NCI-H1694 (cell line): ENCODE results near the gene SIRT2.

ENCODE experiments used
- DNase-seq: peaks from one replicate; lab custom pipeline; 2025; lab: John Stamatoyannopoulos, UW

Gene SIRT2

DNA sequence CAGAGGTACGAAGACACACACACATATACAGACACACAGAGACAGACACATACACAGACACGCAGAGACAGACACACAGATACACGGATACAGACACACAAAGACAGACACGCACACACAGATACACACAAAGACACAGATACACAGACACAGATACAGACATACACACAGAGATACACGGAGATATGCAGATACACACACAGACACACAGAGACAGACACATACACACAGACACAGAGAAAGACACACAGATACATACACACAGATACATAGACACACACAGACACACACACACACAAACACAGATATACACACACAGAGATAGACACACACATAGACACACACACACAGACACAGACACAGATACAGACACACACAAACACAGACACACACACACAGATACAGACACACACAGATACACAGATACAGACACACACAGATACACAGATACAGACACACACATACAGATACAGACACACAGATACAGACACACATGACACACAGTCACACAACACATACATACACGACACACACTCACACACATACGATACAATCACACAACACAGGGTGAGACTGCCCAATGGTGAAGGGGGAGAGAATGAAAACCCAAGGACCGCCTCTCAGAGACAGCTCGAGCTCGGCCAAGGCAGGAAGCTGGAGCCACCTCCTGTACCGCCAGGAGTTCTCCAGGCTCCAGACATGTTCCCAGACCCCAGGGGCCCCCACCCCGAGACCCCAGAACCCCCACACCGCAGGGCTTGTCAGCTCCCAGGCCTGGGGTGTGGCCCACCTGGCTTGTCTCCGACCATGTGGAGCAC is 21.4 kb upstream of the SIRT2 start:
- DNase-seq, result no peak

- DNase-seq, result no peak
Observed at GRCh38 chr19:38919837-38920601, 20.6 kb upstream of the SIRT2 start.

DNA sequence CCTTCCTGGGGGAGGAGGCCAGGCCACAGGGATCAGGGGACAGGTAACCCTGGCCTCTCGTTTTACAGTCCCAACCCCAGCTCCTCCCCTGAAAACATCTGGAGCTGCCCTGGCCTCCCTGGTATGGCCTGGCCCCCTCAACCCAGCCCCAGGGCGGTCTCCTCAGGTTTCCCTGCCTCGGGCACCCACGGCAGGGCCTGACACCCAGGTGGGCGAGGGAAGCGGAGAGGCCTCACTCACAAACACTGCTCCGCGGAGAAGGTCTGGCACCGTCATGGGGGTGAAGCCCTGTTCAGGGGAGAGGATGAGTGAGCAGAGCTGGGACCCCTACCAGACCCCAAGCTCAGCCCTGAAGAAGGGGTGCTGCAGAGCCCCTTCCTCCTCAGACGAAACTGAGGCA is 19.1 kb upstream of the SIRT2 start:
- DNase-seq, result no peak

- peak; percentile 2 for DNase-seq
Observed at GRCh38 chr19:38917921-38918491, 18.6 kb upstream of the SIRT2 start.

GRCh38 chr19:38917516-38917915 is 18.1 kb upstream of the SIRT2 start:
- DNase-seq, result no peak

DNA sequence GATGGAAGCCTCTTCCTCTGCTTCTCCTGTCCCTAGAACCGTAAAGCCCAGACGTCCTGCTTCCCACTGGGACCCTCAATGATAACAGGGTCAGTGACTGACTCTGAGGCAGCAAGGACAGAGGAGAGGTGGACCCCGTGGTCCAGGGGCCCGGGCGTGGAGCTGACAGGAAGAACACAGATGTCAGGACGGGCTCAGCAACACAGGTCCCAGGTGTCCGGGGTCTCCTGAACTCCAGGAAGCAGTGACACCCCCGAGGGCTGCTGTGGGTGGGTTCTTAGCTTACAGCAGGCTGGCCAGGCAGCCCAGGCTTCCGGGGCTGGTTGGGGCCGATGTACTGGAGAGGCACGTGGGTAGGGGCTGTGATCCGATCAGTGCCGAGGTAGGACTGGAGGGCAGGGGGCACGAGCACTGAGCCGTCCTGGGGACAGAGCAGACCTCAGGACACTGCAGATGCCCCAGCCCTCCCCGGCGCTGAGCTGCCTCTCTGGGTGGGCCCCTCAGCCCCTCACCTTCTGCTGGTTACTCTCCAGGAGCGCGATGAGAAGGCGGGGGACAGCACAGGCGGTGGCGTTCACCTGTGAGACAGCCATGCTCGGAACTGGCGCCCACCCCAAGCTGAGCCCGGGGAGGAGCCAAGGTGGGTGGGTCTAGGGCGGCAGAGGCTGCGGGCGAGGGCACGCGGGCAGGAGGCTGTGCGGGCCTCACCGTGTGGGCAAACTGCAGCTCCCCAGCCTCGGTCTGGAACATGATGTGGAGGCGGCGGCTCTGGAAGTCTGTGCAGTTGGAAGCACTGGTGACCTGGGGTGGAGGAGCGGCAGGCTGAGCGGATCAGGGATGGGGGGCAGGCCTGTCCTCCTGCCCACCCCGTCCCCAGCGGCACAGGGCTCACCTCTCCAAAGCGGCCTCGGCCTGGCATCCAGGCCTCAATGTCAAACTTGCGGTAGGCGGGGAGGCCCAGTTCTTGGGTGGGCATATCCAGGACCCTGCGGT is 16.2 kb upstream of the SIRT2 start:
- no peak for DNase-seq

- DNase-seq, result no peak
Observed at GRCh38 chr19:38913958-38914357, 14.5 kb upstream of the SIRT2 start.

DNA sequence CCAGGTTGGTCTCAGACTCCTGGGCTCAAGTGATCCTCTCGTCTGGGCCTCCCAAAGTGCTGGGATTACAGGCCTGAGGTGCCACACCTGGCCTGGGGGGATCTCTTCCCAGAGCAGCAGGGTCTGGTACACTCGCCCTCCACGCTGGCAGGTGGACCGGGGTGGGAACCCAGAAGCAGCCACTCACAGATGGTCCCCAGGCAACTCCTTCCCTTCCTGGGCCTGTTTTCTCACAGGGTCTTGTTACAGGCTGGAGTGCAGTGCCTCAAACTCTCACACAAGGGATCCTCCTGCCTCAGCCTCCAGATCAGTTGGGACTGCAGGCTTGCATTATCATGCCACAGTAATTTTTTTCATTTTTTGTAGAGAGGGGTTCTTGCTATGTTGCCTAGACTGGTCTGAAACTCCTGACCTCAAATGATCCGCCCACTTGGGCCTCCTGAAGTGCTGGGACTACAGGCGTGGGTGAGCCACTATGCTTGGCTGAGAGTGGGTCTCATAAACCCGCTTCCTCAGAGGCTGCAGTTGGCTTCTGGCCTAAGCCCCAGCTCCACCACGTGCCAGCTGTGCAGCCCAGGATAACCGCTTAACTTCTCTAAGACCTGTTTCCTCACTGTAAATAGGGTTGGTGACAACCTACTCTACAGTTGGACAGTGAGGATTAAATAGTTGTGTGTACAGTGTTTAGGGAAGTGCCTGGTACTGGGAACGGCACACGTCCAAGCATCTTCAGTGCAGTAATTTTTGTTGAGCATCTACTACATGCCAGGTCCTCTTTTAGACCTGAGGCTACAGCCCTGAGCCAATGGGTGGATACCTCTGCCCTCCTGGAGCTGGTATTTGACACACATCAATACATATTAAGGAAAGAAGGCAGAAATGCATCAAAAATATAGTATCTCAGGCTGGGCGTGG is 13.4 kb upstream of the SIRT2 start:
- no peak for DNase-seq

DNA sequence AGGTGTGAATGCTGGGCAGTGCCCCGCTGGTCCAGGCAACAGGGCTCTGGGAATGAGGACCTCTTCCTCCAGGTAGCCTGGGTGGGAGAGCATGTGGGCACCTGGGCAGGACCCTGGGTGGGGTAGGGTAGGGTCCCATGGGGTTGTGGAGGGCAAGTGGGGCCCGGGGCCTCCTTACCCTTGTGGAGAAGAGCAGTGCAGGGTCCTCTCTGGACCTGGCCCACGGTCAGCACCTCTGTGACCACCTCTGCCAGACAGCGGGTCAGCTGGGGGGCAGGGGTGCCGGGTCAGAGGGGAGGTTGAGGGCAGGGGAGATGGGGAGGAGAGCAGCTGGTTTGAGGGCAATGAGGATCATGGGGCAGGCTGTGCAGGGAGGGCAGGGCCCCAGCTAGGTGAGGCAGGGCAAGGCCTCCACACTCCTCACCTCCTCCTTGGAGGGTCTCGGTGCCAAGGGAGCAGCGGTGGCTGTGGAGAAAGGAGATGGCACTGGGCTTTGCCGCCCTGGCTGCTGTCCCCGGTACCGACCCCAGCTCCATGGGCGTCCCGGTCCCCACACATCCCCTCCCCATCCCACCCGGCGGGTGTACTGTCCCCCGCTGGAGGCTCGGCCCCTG is 12.1 kb upstream of the SIRT2 start:
- no peak for DNase-seq

DNA sequence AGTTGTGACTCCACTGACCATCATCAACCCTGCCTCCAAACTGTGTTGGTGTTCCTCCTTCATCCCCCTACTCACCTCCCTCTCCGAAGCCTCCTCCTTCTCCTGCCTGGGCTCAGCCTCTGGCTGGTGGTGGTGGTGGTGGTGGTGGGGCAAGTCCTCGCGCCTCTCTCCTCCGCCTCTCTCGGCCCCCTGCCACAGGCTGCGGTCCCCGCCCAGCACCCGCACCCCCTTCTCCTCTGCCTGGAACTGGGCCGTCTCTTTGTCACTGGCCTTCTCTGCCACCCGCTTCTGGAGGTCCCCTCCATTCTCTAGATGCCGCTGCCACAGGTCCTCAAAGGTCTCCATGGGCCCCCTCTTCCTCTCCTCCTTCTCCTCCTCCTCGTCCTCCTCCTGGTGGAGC is 11.1 kb upstream of the SIRT2 start:
- DNase-seq, result no peak

DNA sequence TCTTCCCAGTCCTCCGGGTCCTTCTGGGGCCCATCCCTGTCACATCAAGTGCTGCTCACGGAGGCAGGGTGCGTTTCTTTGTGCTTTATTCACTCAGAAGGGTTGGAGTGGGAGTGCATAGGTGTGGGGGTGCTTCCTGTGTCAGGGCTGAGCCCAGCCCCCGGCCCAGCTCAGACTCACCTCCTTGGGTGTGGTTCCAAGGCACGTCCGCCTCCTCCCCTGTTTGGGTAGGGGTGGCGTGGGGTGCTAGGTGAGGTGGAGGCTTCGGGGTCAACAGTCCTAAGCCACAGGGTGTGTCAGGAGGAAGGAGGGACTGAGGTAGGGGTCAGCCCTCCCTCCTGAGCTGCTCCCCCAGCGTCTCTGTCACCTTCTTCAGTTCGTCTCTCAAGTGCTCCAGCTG is 9.5 kb upstream of the SIRT2 start:
- no peak for DNase-seq

DNA sequence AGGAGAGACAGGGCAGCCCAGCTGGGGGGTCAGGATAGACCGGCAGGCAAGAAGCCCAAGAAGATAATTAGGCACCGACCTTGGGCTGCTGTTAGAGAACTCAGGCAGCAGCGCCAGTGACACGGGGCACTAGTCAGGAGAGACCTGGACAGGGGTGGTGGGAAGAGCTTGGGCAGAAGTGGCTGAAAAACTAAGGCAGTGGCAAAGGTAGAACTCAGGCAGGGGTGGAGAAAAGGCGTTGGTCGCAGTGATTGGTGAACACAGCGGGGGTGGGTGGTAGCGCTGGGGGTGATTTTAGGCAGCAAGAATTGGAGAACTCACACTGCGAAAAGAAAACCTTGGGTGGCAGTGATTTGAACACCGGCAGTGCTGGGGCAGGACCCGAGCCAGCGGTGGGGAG is 8.3 kb upstream of the SIRT2 start:
- DNase-seq, result no peak

GRCh38 chr19:38907227-38907626 is 7.8 kb upstream of the SIRT2 start:
- DNase-seq, result no peak

GRCh38 chr19:38905620-38906019 is 6.2 kb upstream of the SIRT2 start:
- no peak for DNase-seq

DNA sequence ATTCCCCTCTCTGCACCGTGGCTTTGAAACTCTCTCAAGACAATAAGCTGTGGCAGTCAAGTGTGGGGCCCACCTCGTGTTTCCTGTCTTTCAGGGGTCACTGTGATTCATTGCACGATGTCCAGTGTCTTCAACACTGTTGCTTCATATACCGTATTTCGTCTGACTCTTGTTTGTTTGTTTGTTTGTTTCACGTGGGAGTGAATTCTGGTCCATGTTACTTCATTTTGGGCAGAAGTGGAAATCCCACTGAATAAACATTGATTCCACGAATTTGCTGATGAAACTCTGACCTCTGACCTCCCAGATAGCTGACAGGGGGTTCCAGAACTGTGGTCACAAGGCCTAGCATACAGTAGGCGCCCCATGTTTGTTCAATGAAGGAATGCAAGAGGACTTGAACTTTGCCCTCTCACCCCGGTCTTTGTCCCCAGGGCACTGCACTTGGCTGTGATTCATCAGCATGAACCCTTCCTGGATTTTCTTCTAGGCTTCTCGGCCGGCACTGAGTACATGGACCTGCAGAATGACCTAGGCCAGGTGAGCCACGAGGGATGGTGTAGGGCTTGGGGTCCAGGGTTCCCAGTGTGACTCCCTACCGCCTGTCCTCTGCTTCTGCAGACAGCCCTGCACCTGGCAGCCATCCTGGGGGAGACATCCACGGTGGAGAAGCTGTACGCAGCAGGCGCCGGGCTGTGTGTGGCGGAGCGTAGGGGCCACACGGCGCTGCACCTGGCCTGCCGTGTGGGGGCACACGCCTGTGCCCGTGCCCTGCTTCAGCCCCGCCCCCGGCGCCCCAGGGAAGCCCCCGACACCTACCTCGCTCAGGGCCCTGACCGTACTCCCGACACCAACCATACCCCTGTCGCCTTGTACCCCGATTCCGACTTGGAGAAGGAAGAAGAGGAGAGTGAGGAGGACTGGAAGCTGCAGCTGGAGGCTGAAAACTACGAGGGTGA is 5.4 kb upstream of the SIRT2 start:
- no peak for DNase-seq

DNA sequence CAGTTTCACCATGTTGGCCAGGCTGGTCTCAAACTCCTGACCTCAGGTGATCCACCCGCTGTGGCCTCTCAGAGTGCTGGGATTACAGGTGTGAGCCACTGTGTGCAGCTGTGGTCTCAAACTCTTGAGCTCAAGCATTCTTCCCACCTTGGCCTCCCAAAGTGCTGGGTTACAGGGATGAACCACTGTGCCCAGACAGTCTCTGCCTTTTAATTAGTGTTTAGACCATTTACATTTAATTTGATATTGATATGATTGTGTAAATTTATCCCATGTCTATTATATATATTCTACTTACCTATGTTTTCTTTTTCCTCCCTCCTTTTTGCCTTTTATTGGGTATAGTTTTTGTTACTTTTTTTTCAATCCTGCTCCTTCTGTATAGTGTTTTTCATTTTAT is 2.3 kb upstream of the SIRT2 start:
- no peak for DNase-seq

DNA sequence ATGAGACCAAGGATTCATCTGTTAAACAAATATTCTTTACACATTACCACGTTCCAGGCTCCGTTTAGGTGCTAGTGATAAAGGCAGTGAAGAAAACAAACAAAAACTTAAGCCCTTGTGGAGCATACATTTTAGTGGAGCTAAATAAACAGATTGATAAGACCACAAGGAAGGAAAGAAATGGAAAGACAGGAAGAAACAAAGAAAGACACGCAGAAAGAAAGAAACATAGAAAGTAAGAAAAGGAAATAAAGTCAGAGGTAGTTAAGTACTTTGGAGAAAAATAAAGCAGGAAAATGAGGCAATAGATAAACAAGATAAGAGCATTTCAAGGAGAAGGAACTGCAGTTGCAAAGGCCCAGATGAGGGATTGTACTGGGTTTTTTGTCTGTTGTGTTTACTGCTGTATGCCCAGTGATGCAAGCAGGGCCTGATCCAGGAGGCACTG is 1.3 kb upstream of the SIRT2 start:
- DNase-seq, result no peak

GRCh38 chr19:38900202-38900629 is 798 bp upstream of the SIRT2 start:
- DNase-seq, result peak; percentile 44
